GM12873 (cell line): ENCODE data around the gene GJA3.
A peak's percentile ranks its signal among the peaks of the same experiment; 100 is the strongest.

Source experiments
- CTCF ChIP-seq: IDR thresholded peaks from 2 replicates; pipeline ENCODE4 v1.5.1; 2012; ENCODE audit warnings: low read depth, mild to moderate bottlenecking, moderate library complexity, low read length, control low read depth; ENCODE audit not compliant: insufficient read depth; ENCODE audit errors: missing control alignments

Gene GJA3

GRCh38 chr13:20137875-20138274 lies 23.0 kb downstream of the GJA3 start:
- TF ChIP-seq CTCF = no peak

- TF ChIP-seq CTCF = peak; percentile 79
Observed at GRCh38 chr13:20136781-20137703, 23.8 kb downstream of the GJA3 start.

GRCh38 chr13:20134732-20135131 lies 26.1 kb downstream of the GJA3 start:
- TF ChIP-seq CTCF = no peak

- TF ChIP-seq CTCF = no peak
Observed at GRCh38 chr13:20132052-20132634, 28.7 kb downstream of the GJA3 start.

- no peak for TF ChIP-seq CTCF
Observed at GRCh38 chr13:20131057-20131832, 29.6 kb downstream of the GJA3 start.

GRCh38 chr13:20130652-20131051 lies 30.2 kb downstream of the GJA3 start:
- TF ChIP-seq CTCF = no peak

GRCh38 chr13:20130012-20130411 lies 30.8 kb downstream of the GJA3 start:
- TF ChIP-seq CTCF = no peak
